ENCODE measurements around the gene CCDC88B. TPM values are rescaled to one million over a fixed set of nuclear protein-coding genes. Genes with fewer than 3 reads are reported as not detected.

Gene CCDC88B
- total and polyA plus RNA-seq, 9 of the 15 experiments (the other 6 are each of a cell fraction or from before 2014, with no cell fraction given) = 0.13 to 18.1 (median 7.9) TPM

- Histone ChIP-seq H3K4me2 (ENCODE audit: insufficient read depth, low read length) (peak overlapping the region; percentile 64), H3K9me3 (replicated peaks; ENCODE audit: control insufficient read depth, insufficient read depth, low read depth, low read length) (no peaks in the 10 kb centered on the region), H2AFZ (ENCODE audit: low read depth, low read length) (peak overlapping the region; percentile 63), H3K4me1 (replicated peaks in 1 of 2; ENCODE audit: control insufficient read depth in 2 of 2, insufficient read depth in 2 of 2, low read length in 2 of 2) (peaks cover 34 to 86% of the 10 kb centered on the region in 2 experiments), H3K79me2 (ENCODE audit: control insufficient read depth, insufficient read depth, low read length) (peaks cover 24% of the 10 kb centered on the region), H3K36me3 (ENCODE audit: control insufficient read depth, insufficient read depth, low read length) (peaks cover 21% of the 10 kb centered on the region; the same call in 2 of the 3 replicates), H3K27me3 (ENCODE audit: control insufficient read depth in 2 of 2, insufficient read depth in 2 of 2, low read length in 2 of 2) (no peaks in the 10 kb centered on the region), H4K20me1 (replicated peaks; ENCODE audit: control insufficient read depth, insufficient read depth, low read length) (no peaks in the 10 kb centered on the region), H3K4me3 (no peak overlapping the region; the same call in 1 of the 2 replicates), H3K27ac (ENCODE audit: extremely low read depth, low read depth, low read length) (peak overlapping the region; percentile 56), H3K9me1 (ENCODE audit: control insufficient read depth, insufficient read depth, low read length) (peaks cover 3% of the 10 kb centered on the region), H3K9ac (ENCODE audit: insufficient read depth in 1 of 2, low read depth in 2 of 2, low read length in 2 of 2) (peak overlapping the region; percentile 88 to 97)
- peak; percentile 78 for ATAC-seq
- 43% methylated on average over 24 of the region's 25 CpGs for WGBS (ENCODE audit: insufficient coverage, low coverage, missing lambda C conversion rate)
- peak; percentile 97 for FAIRE-seq
- intact Hi-C loops (cut with micrococcal nuclease) (loop anchor here (5.0 kb wide), 7 partner anchors 51 to 291 kb away; partner anchors contain the start of genes FERMT3 and STIP1), in situ Hi-C loops (cut with MboI) (loop anchor here (5.0 kb wide), 1 partner anchor 301 kb away; no protein-coding TSS in a partner anchor)
- BruUV-seq (replicated peaks) = no TSS peak
- ChIA-PET CTCF (ENCODE audit: low intra/inter-chr PET ratio) (interaction anchor here (1.4 kb wide), 1 partner anchor 14 kb away, joined by 4 read pairs; no protein-coding TSS in a partner anchor), POLR2A (interaction anchor here (0.6 to 3.0 kb wide), 9 partner anchors 9 to 172 kb away, joined by 3 to 20 read pairs (median 4); partner anchors contain the start of genes PRDX5 and TRMT112)
- DNase-seq (ENCODE audit: extremely low read depth in 1 of 4, low spot score in 3 of 4) = peak; percentile 78 to 94 (median 84)
- TF ChIP-seq, protein P1, sequence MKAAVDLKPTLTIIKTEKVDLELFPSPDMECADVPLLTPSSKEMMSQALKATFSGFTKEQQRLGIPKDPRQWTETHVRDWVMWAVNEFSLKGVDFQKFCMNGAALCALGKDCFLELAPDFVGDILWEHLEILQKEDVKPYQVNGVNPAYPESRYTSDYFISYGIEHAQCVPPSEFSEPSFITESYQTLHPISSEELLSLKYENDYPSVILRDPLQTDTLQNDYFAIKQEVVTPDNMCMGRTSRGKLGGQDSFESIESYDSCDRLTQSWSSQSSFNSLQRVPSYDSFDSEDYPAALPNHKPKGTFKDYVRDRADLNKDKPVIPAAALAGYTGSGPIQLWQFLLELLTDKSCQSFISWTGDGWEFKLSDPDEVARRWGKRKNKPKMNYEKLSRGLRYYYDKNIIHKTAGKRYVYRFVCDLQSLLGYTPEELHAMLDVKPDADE (conservative IDR thresholded peaks at IDR 0.05; ENCODE audit: control insufficient read depth, low read depth, low read length) = no peak
- no peak for TF ChIP-seq IRF2 (CRISPR knock-in tag; IDR thresholded peaks at IDR 0.05)
- TF ChIP-seq KAT2B (IDR thresholded peaks at IDR 0.05; ENCODE audit: low read depth, low read length) = no peak
- TF ChIP-seq POU5F1 (IDR thresholded peaks at IDR 0.05; ENCODE audit: borderline replicate concordance, low read depth, low read length, partially characterized antibody) = no peak
- no peak for TF ChIP-seq ZFP91 (CRISPR knock-in tag; IDR thresholded peaks at IDR 0.05)
- no peak for TF ChIP-seq HOMEZ (CRISPR knock-in tag; IDR thresholded peaks at IDR 0.05)
- TF ChIP-seq, protein P2, sequence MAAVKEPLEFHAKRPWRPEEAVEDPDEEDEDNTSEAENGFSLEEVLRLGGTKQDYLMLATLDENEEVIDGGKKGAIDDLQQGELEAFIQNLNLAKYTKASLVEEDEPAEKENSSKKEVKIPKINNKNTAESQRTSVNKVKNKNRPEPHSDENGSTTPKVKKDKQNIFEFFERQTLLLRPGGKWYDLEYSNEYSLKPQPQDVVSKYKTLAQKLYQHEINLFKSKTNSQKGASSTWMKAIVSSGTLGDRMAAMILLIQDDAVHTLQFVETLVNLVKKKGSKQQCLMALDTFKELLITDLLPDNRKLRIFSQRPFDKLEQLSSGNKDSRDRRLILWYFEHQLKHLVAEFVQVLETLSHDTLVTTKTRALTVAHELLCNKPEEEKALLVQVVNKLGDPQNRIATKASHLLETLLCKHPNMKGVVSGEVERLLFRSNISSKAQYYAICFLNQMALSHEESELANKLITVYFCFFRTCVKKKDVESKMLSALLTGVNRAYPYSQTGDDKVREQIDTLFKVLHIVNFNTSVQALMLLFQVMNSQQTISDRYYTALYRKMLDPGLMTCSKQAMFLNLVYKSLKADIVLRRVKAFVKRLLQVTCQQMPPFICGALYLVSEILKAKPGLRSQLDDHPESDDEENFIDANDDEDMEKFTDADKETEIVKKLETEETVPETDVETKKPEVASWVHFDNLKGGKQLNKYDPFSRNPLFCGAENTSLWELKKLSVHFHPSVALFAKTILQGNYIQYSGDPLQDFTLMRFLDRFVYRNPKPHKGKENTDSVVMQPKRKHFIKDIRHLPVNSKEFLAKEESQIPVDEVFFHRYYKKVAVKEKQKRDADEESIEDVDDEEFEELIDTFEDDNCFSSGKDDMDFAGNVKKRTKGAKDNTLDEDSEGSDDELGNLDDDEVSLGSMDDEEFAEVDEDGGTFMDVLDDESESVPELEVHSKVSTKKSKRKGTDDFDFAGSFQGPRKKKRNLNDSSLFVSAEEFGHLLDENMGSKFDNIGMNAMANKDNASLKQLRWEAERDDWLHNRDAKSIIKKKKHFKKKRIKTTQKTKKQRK (IDR thresholded peaks at IDR 0.05; ENCODE audit: borderline replicate concordance, low read depth, low read length) = no peak
- TF ChIP-seq ZNF583 (CRISPR knock-in tag; IDR thresholded peaks at IDR 0.05) = no peak
- TF ChIP-seq, protein P3, sequence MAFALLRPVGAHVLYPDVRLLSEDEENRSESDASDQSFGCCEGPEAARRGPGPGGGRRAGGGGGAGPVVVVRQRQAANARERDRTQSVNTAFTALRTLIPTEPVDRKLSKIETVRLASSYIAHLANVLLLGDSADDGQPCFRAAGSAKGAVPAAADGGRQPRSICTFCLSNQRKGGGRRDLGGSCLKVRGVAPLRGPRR (CRISPR knock-in tag; IDR thresholded peaks at IDR 0.05) = no peak
- no peak for TF ChIP-seq SREBF1 (IDR thresholded peaks at IDR 0.05; ENCODE audit: borderline replicate concordance, low read depth, low read length)
Measured at GRCh38 chr11:64356498-64357411, 16.8 kb downstream of the CCDC88B start.
